Fibroblast of skin of back (primary cell): Measurements from ENCODE around the gene CYTH3.
"Not testable (repeated sequence)": the region's sequence is repeated elsewhere in the genome, so short reads cannot be mapped to it uniquely, and the experiment has no call there.

ENCODE experiments used
- DNase-seq: peaks from one replicate; pipeline ENCODE4 v3.0.0-alpha.2; 2013

Gene CYTH3

GRCh38 chr7:6256677-6257535 lies 15.5 kb downstream of the CYTH3 start:
- DNase-seq = peak; percentile 91

- peak; percentile 68 for DNase-seq
Observed at GRCh38 chr7:6256109-6256483, 16.3 kb downstream of the CYTH3 start.

GRCh38 chr7:6254866-6255265 lies 17.6 kb downstream of the CYTH3 start:
- DNase-seq = peak; percentile 63

GRCh38 chr7:6252748-6253147 lies 19.7 kb downstream of the CYTH3 start:
- DNase-seq = peak; percentile 77

- DNase-seq = peak; percentile 96
Observed at GRCh38 chr7:6252341-6252746, 20.1 kb downstream of the CYTH3 start.

- DNase-seq = peak; percentile 82
Observed at GRCh38 chr7:6251653-6252052, 20.8 kb downstream of the CYTH3 start.

- peak; percentile 61 for DNase-seq
Observed at GRCh38 chr7:6250364-6250833, 22.0 kb downstream of the CYTH3 start.

GRCh38 chr7:6249043-6249442 lies 23.4 kb downstream of the CYTH3 start:
- DNase-seq = no peak

GRCh38 chr7:6248581-6248980 lies 23.8 kb downstream of the CYTH3 start:
- peak; percentile 87 for DNase-seq

- peak; percentile 85 for DNase-seq
Observed at GRCh38 chr7:6246251-6246917, 26.0 kb downstream of the CYTH3 start.

- no peak for DNase-seq
Observed at GRCh38 chr7:6244021-6244420, 28.4 kb downstream of the CYTH3 start.

- DNase-seq = no peak
Observed at GRCh38 chr7:6243168-6243567, 29.3 kb downstream of the CYTH3 start.

- peak; percentile 76 for DNase-seq
Observed at GRCh38 chr7:6242561-6242960, 29.9 kb downstream of the CYTH3 start.

GRCh38 chr7:6241607-6241973 lies 30.8 kb downstream of the CYTH3 start:
- no peak for DNase-seq

- no peak for DNase-seq
Observed at GRCh38 chr7:6238309-6238925, 34.0 kb downstream of the CYTH3 start.

GRCh38 chr7:6237730-6238129 lies 34.7 kb downstream of the CYTH3 start:
- no peak for DNase-seq

- no peak for DNase-seq
Observed at GRCh38 chr7:6237011-6237410, 35.4 kb downstream of the CYTH3 start.

GRCh38 chr7:6235029-6235871 lies 37.2 kb downstream of the CYTH3 start:
- DNase-seq = no peak

GRCh38 chr7:6234384-6234783 lies 38.0 kb downstream of the CYTH3 start:
- DNase-seq = no peak

GRCh38 chr7:6232534-6232933 lies 39.9 kb downstream of the CYTH3 start:
- DNase-seq = no peak

- DNase-seq = no peak
Observed at GRCh38 chr7:6232116-6232515, 40.3 kb downstream of the CYTH3 start.

GRCh38 chr7:6231184-6231583 lies 41.2 kb downstream of the CYTH3 start:
- no peak for DNase-seq

- not testable (repeated sequence) for DNase-seq
Observed at GRCh38 chr7:6229284-6229683, 43.1 kb downstream of the CYTH3 start.
